ENCODE results near the gene FNDC10. TPM values are rescaled to one million over a fixed set of nuclear protein-coding genes. Genes with fewer than 3 reads are reported as not detected.

Gene FNDC10
- total RNA-seq, 1 experiment from 2014 or later, result 30.4 TPM

GRCh38 chr1:1602304-1602967, 2.5 kb upstream of the FNDC10 start (continued):
- TF ChIP-seq, protein P1, sequence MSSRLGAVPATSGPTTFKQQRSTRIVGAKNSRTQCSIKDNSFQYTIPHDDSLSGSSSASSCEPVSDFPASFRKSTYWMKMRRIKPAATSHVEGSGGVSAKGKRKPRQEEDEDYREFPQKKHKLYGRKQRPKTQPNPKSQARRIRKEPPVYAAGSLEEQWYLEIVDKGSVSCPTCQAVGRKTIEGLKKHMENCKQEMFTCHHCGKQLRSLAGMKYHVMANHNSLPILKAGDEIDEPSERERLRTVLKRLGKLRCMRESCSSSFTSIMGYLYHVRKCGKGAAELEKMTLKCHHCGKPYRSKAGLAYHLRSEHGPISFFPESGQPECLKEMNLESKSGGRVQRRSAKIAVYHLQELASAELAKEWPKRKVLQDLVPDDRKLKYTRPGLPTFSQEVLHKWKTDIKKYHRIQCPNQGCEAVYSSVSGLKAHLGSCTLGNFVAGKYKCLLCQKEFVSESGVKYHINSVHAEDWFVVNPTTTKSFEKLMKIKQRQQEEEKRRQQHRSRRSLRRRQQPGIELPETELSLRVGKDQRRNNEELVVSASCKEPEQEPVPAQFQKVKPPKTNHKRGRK (CRISPR knock-in tag; IDR thresholded peaks at IDR 0.05; ENCODE audit: borderline replicate concordance), result no peak

GRCh38 chr1:1601564-1602303, 1.8 kb upstream of the FNDC10 start:
- CTCF ChIA-PET, result no interaction called here

GRCh38 chr1:1600861-1601563, 1.1 kb upstream of the FNDC10 start:
- Mint-ChIP-seq H3K27me3 (ENCODE audit: low read depth) (peaks cover 25% of the 10 kb centered on the region), H3K9me3 (no peaks in the 10 kb centered on the region), H3K4me3 (peak overlapping the region; percentile 72), H3K36me3 (no peaks in the 10 kb centered on the region), H3K4me1 (peaks cover 10% of the 10 kb centered on the region; the same call in 1 of the 2 replicates), H3K27ac (no peak overlapping the region)
- DNase-seq (ENCODE audit: low spot score), result no peak
- ChIA-PET CTCF (no interaction called here), POLR2A (no interaction called here)
- TF ChIP-seq FOXK1 (CRISPR knock-in tag; IDR thresholded peaks at IDR 0.05), result no peak
- 0 out of 2 replicates have a peak, but pooled peaks have one; percentile 25 for TF ChIP-seq CREM (CRISPR knock-in tag; IDR thresholded peaks at IDR 0.05)
- no peak for ATAC-seq

More at GRCh38 chr1:1601564-1602303, 1.8 kb upstream of the FNDC10 start:
- Mint-ChIP-seq H3K4me3 (no peak overlapping the region), H3K4me1 (peaks cover 10% of the 10 kb centered on the region; the same call in 1 of the 2 replicates), H3K27me3 (ENCODE audit: low read depth) (peaks cover 25% of the 10 kb centered on the region), H3K27ac (no peak overlapping the region), H3K9me3 (no peaks in the 10 kb centered on the region), H3K36me3 (no peaks in the 10 kb centered on the region)
- POLR2A ChIA-PET, result no interaction called here
- DNase-seq (ENCODE audit: low spot score) (no peak), ATAC-seq (no peak)
- no peak for TF ChIP-seq CBFB (CRISPR knock-in tag; IDR thresholded peaks at IDR 0.05; ENCODE audit: low read depth)
- TF ChIP-seq, protein P2, sequence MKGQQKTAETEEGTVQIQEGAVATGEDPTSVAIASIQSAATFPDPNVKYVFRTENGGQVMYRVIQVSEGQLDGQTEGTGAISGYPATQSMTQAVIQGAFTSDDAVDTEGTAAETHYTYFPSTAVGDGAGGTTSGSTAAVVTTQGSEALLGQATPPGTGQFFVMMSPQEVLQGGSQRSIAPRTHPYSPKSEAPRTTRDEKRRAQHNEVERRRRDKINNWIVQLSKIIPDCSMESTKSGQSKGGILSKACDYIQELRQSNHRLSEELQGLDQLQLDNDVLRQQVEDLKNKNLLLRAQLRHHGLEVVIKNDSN (CRISPR knock-in tag; IDR thresholded peaks at IDR 0.05), result no peak
- TF ChIP-seq ZNF263 (CRISPR knock-in tag; IDR thresholded peaks at IDR 0.05; ENCODE audit: low read depth), result no peak
- TF ChIP-seq ETV6 (CRISPR knock-in tag; IDR thresholded peaks at IDR 0.05), result no peak
- TF ChIP-seq RELA (CRISPR knock-in tag; IDR thresholded peaks at IDR 0.05; ENCODE audit: borderline replicate concordance), result no peak
- TF ChIP-seq FOXJ3 (CRISPR knock-in tag; IDR thresholded peaks at IDR 0.05; ENCODE audit: borderline replicate concordance), result no peak

- ChIA-PET CTCF (interaction anchor here (0.6 to 3.3 kb wide), 5 partner anchors 13 to 63 kb away, joined by 3 to 13 read pairs (median 4); partner anchors contain the start of gene MIB2), POLR2A (interaction anchor here (0.6 kb wide), 1 partner anchor 30 kb away, joined by 5 read pairs; no protein-coding TSS in a partner anchor)
- peak overlapping the region; percentile 72 for H3K4me3 Mint-ChIP-seq
- H3K9me3 Mint-ChIP-seq, result no peaks in the 10 kb centered on the region
- DNase-seq (ENCODE audit: low spot score) (peak; percentile 66), ATAC-seq (peak; percentile 38)
- H3K27ac Mint-ChIP-seq, result no peak overlapping the region
- peaks cover 10% of the 10 kb centered on the region; the same call in 1 of the 2 replicates for H3K4me1 Mint-ChIP-seq
- H3K36me3 Mint-ChIP-seq, result no peaks in the 10 kb centered on the region
- H3K27me3 Mint-ChIP-seq (ENCODE audit: low read depth), result peaks cover 25% of the 10 kb centered on the region
- TF ChIP-seq, protein P1 (CRISPR knock-in tag; IDR thresholded peaks at IDR 0.05; ENCODE audit: borderline replicate concordance), result no peak
- TF ChIP-seq ZNF138 (CRISPR knock-in tag; conservative IDR thresholded peaks at IDR 0.05) (no peak; the same call in 1 of the 2 replicates), SMAD3 (CRISPR knock-in tag; IDR thresholded peaks at IDR 0.05; ENCODE audit: borderline replicate concordance) (peak; percentile 64; the same call in 1 of the 2 replicates), GRHL2 (CRISPR knock-in tag; IDR thresholded peaks at IDR 0.05; ENCODE audit: insufficient replicate concordance, severe bottlenecking) (no peak), TP53 (CRISPR knock-in tag; IDR thresholded peaks at IDR 0.05) (peak; percentile 93), ZNF317 (CRISPR knock-in tag; IDR thresholded peaks at IDR 0.05; ENCODE audit: borderline replicate concordance, low read depth) (0 out of 2 replicates have a peak, but pooled peaks have one; percentile 1), CREM (CRISPR knock-in tag; IDR thresholded peaks at IDR 0.05) (no peak; the same call in 1 of the 2 replicates), PREB (CRISPR knock-in tag; IDR thresholded peaks at IDR 0.05; ENCODE audit: borderline replicate concordance) (no peak), CBFB (CRISPR knock-in tag; IDR thresholded peaks at IDR 0.05; ENCODE audit: low read depth) (peak; percentile 33; the same call in 1 of the 2 replicates), ETV6 (CRISPR knock-in tag; IDR thresholded peaks at IDR 0.05) (peak; percentile 61; the same call in 1 of the 2 replicates), GABPB1 (CRISPR knock-in tag; IDR thresholded peaks at IDR 0.05) (no peak), ZNF263 (CRISPR knock-in tag; IDR thresholded peaks at IDR 0.05; ENCODE audit: low read depth) (0 out of 2 replicates have a peak, but pooled peaks have one; percentile 10)
- TF ChIP-seq, protein P3, sequence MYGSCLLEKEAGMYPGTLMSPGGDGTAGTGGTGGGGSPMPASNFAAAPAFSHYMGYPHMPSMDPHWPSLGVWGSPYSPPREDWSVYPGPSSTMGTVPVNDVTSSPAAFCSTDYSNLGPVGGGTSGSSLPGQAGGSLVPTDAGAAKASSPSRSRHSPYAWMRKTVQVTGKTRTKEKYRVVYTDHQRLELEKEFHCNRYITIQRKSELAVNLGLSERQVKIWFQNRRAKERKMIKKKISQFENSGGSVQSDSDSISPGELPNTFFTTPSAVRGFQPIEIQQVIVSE (CRISPR knock-in tag; IDR thresholded peaks at IDR 0.05; ENCODE audit: borderline replicate concordance), result no peak
Measured at GRCh38 chr1:1599030-1599934, 653 bp downstream of the FNDC10 start.

All from WTC11 (cell line).